GM13976 (cell line): ENCODE data around the gene CCDC106.

Experiments used
- DNase-seq: peaks from one replicate; pipeline ENCODE4 v3.0.0; 2012; ENCODE audit warnings: low spot score
- CTCF ChIP-seq: IDR thresholded peaks from 2 replicates; pipeline ENCODE4 v1.5.1; 2012; ENCODE audit warnings: borderline replicate concordance, mild to moderate bottlenecking; ENCODE audit not compliant: insufficient read depth; ENCODE audit errors: extremely low read depth, missing control alignments, control extremely low read depth
- in situ Hi-C: fragments of 300-500 bp; cut with MboI; formaldehyde crosslinking; loops from one replicate; pipeline ENCODE4 v1.12.0; 2022; ENCODE audit warnings: low sequenced_read_pairs, mixed read lengths, inconsistent platforms; ENCODE audit not compliant: unreplicated experiment

Gene CCDC106

GRCh38 chr19:55647732-55648584 is at the start of gene CCDC106:
Gene CCDC106 (plus strand): TSS chr19:55648212. CDS start chr19:55649047, 835 bp downstream.
- in situ Hi-C loops: no loop called here
- DNase-seq: peak; percentile 70
- no peak for TF ChIP-seq CTCF

- TF ChIP-seq CTCF: no peak
- in situ Hi-C loops: no loop called here
- peak; percentile 89 for DNase-seq
Observed at GRCh38 chr19:55598719-55599467, 49.1 kb upstream of the CCDC106 start.

GRCh38 chr19:55599468-55599841 is 48.6 kb upstream of the CCDC106 start, which contains the start of gene FIZ1:
Gene FIZ1 (minus strand): TSS chr19:55599517. CDS start chr19:55597865, 1,652 bp downstream.
- DNase-seq: peak; percentile 88
- in situ Hi-C loops: no loop called here
- no peak for TF ChIP-seq CTCF

- peak; percentile 90 for DNase-seq
- TF ChIP-seq CTCF: no peak
- in situ Hi-C loops: no loop called here
Observed at GRCh38 chr19:55599842-55600661, 48.0 kb upstream of the CCDC106 start, which contains the start of gene ZNF524. Gene ZNF524 (plus strand): TSS chr19:55600288. CDS start chr19:55602113, 1,825 bp downstream.

GRCh38 chr19:55600662-55601028 is 47.4 kb upstream of the CCDC106 start:
- no peak for TF ChIP-seq CTCF
- no peak for DNase-seq
- in situ Hi-C loops: no loop called here

GRCh38 chr19:55601084-55601483 is 46.9 kb upstream of the CCDC106 start:
- TF ChIP-seq CTCF: no peak
- in situ Hi-C loops: no loop called here
- DNase-seq: no peak
